NOMO-1 treated with DMSO at 0.1 percent for 48 hours (cell line): ENCODE data around the gene GTF2F2.

Experiments
- DNase-seq: peaks from one replicate; lab custom pipeline; 2025; ENCODE audit not compliant: unreplicated experiment; lab: John Stamatoyannopoulos, UW

Gene GTF2F2

GRCh38 chr13:45332831-45333219 lies 212.5 kb downstream of the GTF2F2 start:
- no peak for DNase-seq

- peak; percentile 20 for DNase-seq
These were observed 213.1 kb downstream of the GTF2F2 start for GRCh38 chr13:45333251-45333976.
